Measurements from ENCODE around the gene TMEM255B. TPM values are rescaled to one million over a fixed set of nuclear protein-coding genes. Genes with fewer than 3 reads are reported as not detected.
"Not testable (repeated sequence)": the region's sequence is repeated elsewhere in the genome, so short reads cannot be mapped to it uniquely, and the experiment has no call there.

TMEM255B gene
- total and polyA plus RNA-seq, 9 donors, result 1.9 to 9.2 (median 6.4) TPM

GRCh38 chr13:113742445-113743120 is 16.4 kb upstream of the TMEM255B start:
- H3K27ac ChIP-seq (ENCODE audit: low read length), result no peak overlapping the region
- no peak for DNase-seq
- WGBS (ENCODE audit: insufficient coverage), result 67% methylated on average over 17 of the region's 21 CpGs
- H3K36me3 ChIP-seq (ENCODE audit: control insufficient read depth, insufficient read depth, low read length), result no peaks in the 10 kb centered on the region
- H3K4me1 ChIP-seq (ENCODE audit: control insufficient read depth, insufficient read depth, low read length), result peaks cover 11% of the 10 kb centered on the region
- H3K27me3 ChIP-seq (ENCODE audit: control insufficient read depth, insufficient read depth, low read length), result peaks cover 2% of the 10 kb centered on the region
- no peaks in the 10 kb centered on the region for H3K9me3 ChIP-seq (replicated peaks; ENCODE audit: control insufficient read depth, low read depth, low read length)
- no peak overlapping the region for H3K4me3 ChIP-seq (ENCODE audit: low read length)

GRCh38 chr13:113743366-113744195 is 15.4 kb upstream of the TMEM255B start:
- Histone ChIP-seq H3K27me3 (ENCODE audit: control insufficient read depth, insufficient read depth, low read length) (peaks cover under 1% of the 10 kb centered on the region), H3K36me3 (ENCODE audit: control insufficient read depth, insufficient read depth, low read length) (no peaks in the 10 kb centered on the region), H3K9me3 (replicated peaks; ENCODE audit: control insufficient read depth, low read depth, low read length) (no peaks in the 10 kb centered on the region), H3K4me3 (ENCODE audit: low read length) (no peak overlapping the region), H3K27ac (ENCODE audit: low read length) (no peak overlapping the region), H3K4me1 (ENCODE audit: control insufficient read depth, insufficient read depth, low read length) (peaks cover 11% of the 10 kb centered on the region)
- 79% methylated on average over 14 of the region's 24 CpGs for WGBS (ENCODE audit: insufficient coverage)
- no peak for DNase-seq

DNA sequence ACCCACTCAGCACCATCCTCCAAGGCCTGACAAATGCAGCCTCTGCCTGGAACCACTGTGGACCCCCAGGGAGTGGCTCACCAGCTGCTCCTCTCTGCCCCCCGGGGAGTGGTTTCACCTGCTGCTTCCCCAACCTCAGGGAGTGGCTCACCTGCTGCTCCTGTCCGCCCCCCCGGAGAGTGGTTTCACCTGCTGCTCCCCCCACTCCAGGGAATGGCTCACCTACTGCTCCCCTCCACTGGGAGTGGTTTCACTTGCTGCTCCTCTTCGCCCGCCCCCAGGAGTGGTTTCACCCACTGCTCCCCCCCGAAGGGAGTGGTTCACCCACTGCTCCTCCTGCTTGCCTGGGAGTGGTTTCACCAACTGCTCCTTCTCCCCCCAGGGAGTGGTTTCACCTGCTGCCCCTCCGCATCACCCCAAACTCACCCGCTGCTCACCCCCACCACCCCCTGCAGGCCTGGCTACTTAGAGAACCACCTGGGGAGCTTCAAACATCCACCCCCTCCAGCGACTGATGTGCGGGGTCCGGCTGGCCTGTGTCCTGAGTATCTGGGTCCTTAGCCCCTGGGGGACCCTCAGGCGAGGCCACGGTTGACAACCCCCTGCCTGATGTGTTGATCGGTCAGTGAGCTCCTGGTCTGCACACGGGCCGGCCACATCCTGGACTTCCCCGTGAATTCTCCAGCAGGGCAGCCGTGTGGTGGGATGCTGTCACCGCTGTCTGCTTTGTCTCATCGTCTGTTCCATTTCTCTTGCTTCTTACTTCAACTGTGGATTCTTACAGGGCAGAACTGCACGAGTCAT is 14.6 kb upstream of the TMEM255B start:
- Histone ChIP-seq H3K9me3 (replicated peaks; ENCODE audit: control insufficient read depth, low read depth, low read length) (no peaks in the 10 kb centered on the region), H3K27me3 (ENCODE audit: control insufficient read depth, insufficient read depth, low read length) (no peaks in the 10 kb centered on the region), H3K27ac (ENCODE audit: low read length) (no peak overlapping the region), H3K4me3 (ENCODE audit: low read length) (no peak overlapping the region), H3K4me1 (ENCODE audit: control insufficient read depth, insufficient read depth, low read length) (peaks cover 11% of the 10 kb centered on the region), H3K36me3 (ENCODE audit: control insufficient read depth, insufficient read depth, low read length) (no peaks in the 10 kb centered on the region)
- no peak for DNase-seq
- WGBS (ENCODE audit: insufficient coverage), result 86% methylated on average over 20 of the region's 21 CpGs

GRCh38 chr13:113745059-113745458 is 14.0 kb upstream of the TMEM255B start:
- H3K27ac ChIP-seq (ENCODE audit: low read length), result no peak overlapping the region
- H3K36me3 ChIP-seq (ENCODE audit: control insufficient read depth, insufficient read depth, low read length), result no peaks in the 10 kb centered on the region
- no peak for DNase-seq
- peaks cover 11% of the 10 kb centered on the region for H3K4me1 ChIP-seq (ENCODE audit: control insufficient read depth, insufficient read depth, low read length)
- no peaks in the 10 kb centered on the region for H3K9me3 ChIP-seq (replicated peaks; ENCODE audit: control insufficient read depth, low read depth, low read length)
- H3K4me3 ChIP-seq (ENCODE audit: low read length), result no peak overlapping the region
- 100% methylated on average over 1 of the region's 9 CpGs for WGBS (ENCODE audit: insufficient coverage)
- no peaks in the 10 kb centered on the region for H3K27me3 ChIP-seq (ENCODE audit: control insufficient read depth, insufficient read depth, low read length)

GRCh38 chr13:113745500-113746142 is 13.4 kb upstream of the TMEM255B start:
- not testable (repeated sequence) for H3K9me3 ChIP-seq (replicated peaks; ENCODE audit: control insufficient read depth, low read depth, low read length); H3K27ac ChIP-seq (ENCODE audit: low read length); H3K4me3 ChIP-seq (ENCODE audit: low read length); H3K36me3 ChIP-seq (ENCODE audit: control insufficient read depth, insufficient read depth, low read length); DNase-seq; H3K27me3 ChIP-seq (ENCODE audit: control insufficient read depth, insufficient read depth, low read length)
- H3K4me1 ChIP-seq (ENCODE audit: control insufficient read depth, insufficient read depth, low read length), result peaks cover 11% of the 10 kb centered on the region
- WGBS (ENCODE audit: insufficient coverage), result 94% methylated on average over 17 of the region's 24 CpGs

GRCh38 chr13:113746143-113746525 is 12.9 kb upstream of the TMEM255B start:
- peaks cover 11% of the 10 kb centered on the region for H3K4me1 ChIP-seq (ENCODE audit: control insufficient read depth, insufficient read depth, low read length)
- no peak for DNase-seq

GRCh38 chr13:113746671-113747070 is 12.4 kb upstream of the TMEM255B start:
- Histone ChIP-seq H3K4me3 (ENCODE audit: low read length) (no peak overlapping the region), H3K4me1 (ENCODE audit: control insufficient read depth, insufficient read depth, low read length) (peaks cover 11% of the 10 kb centered on the region), H3K36me3 (ENCODE audit: control insufficient read depth, insufficient read depth, low read length) (no peaks in the 10 kb centered on the region), H3K27ac (ENCODE audit: low read length) (no peak overlapping the region), H3K9me3 (replicated peaks; ENCODE audit: control insufficient read depth, low read depth, low read length) (no peaks in the 10 kb centered on the region), H3K27me3 (ENCODE audit: control insufficient read depth, insufficient read depth, low read length) (no peaks in the 10 kb centered on the region)
- WGBS (ENCODE audit: insufficient coverage), result 98% methylated on average over 6 of the region's 12 CpGs
- no peak for DNase-seq

More at GRCh38 chr13:113746143-113746525, 12.9 kb upstream of the TMEM255B start:
- WGBS (ENCODE audit: insufficient coverage), result 38% methylated on average over 5 of the region's 5 CpGs
- H3K9me3 ChIP-seq (replicated peaks; ENCODE audit: control insufficient read depth, low read depth, low read length), result no peaks in the 10 kb centered on the region
- no peak overlapping the region for H3K27ac ChIP-seq (ENCODE audit: low read length)
- H3K27me3 ChIP-seq (ENCODE audit: control insufficient read depth, insufficient read depth, low read length), result no peaks in the 10 kb centered on the region
- H3K4me3 ChIP-seq (ENCODE audit: low read length), result no peak overlapping the region
- no peaks in the 10 kb centered on the region for H3K36me3 ChIP-seq (ENCODE audit: control insufficient read depth, insufficient read depth, low read length)

DNA sequence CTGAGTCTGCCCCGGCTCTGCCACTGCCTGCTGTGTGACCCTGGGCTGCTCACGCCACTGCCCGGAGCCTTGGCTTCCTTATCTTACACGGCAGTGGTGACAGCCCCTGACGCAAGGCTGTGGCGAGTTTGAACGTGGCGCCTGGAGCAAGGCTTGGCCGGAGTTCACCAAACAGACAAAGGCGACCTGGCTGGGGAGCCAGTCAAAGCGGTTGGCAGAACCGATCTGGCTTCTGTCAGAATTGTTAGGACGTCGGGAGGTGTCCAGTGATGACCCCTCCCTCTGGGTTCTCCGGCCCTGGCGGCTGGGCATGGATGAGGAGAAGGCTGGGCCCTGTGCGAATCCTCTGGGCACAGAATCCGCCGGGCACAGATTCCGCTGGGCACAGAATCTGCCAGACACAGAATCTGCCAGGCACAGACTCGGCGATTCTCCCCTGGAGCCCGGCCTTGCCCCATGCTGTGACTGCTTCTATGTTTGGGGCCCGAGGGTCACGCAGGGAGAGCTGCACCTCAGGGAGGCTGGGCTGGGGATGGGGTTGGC is 11.7 kb upstream of the TMEM255B start:
- no peak overlapping the region for H3K4me3 ChIP-seq (ENCODE audit: low read length)
- 82% methylated on average over 24 of the region's 25 CpGs for WGBS (ENCODE audit: insufficient coverage)
- peaks cover 5% of the 10 kb centered on the region for H3K4me1 ChIP-seq (ENCODE audit: control insufficient read depth, insufficient read depth, low read length)
- no peaks in the 10 kb centered on the region for H3K36me3 ChIP-seq (ENCODE audit: control insufficient read depth, insufficient read depth, low read length)
- no peak overlapping the region for H3K27ac ChIP-seq (ENCODE audit: low read length)
- H3K9me3 ChIP-seq (replicated peaks; ENCODE audit: control insufficient read depth, low read depth, low read length), result no peaks in the 10 kb centered on the region
- DNase-seq, result no peak
- H3K27me3 ChIP-seq (ENCODE audit: control insufficient read depth, insufficient read depth, low read length), result no peaks in the 10 kb centered on the region

GRCh38 chr13:113748101-113748861 is 10.7 kb upstream of the TMEM255B start:
- no peak for DNase-seq
- H3K36me3 ChIP-seq (ENCODE audit: control insufficient read depth, insufficient read depth, low read length), result no peaks in the 10 kb centered on the region
- no peak overlapping the region for H3K4me3 ChIP-seq (ENCODE audit: low read length)
- H3K27me3 ChIP-seq (ENCODE audit: control insufficient read depth, insufficient read depth, low read length), result no peaks in the 10 kb centered on the region
- H3K9me3 ChIP-seq (replicated peaks; ENCODE audit: control insufficient read depth, low read depth, low read length), result no peaks in the 10 kb centered on the region
- WGBS (ENCODE audit: insufficient coverage), result 77% methylated on average over 24 of the region's 25 CpGs
- no peaks in the 10 kb centered on the region for H3K4me1 ChIP-seq (ENCODE audit: control insufficient read depth, insufficient read depth, low read length)
- H3K27ac ChIP-seq (ENCODE audit: low read length), result no peak overlapping the region
